BLaER1 (cell line): Measurements from ENCODE around the gene RPP21.

Source experiments
- H3K27ac ChIP-seq: shearing (Covaris generic); formaldehyde crosslinking; 2 replicates; pipeline ENCODE4 v1.8.1; 2022
- H3K27me3 ChIP-seq: shearing (Covaris generic); formaldehyde crosslinking; 2 replicates; pipeline ENCODE4 v1.8.1; 2022
- H3K36me3 ChIP-seq: shearing (Covaris generic); formaldehyde crosslinking; 2 replicates; pipeline ENCODE4 v1.8.1; 2022
- H3K4me1 ChIP-seq: shearing (Covaris generic); formaldehyde crosslinking; 2 replicates; pipeline ENCODE4 v1.8.1; 2022
- H3K4me2 ChIP-seq: shearing (Covaris generic); formaldehyde crosslinking; 2 replicates; pipeline ENCODE4 v1.8.1; 2022
- H3K4me3 ChIP-seq: shearing (Covaris generic); formaldehyde crosslinking; 2 replicates; pipeline ENCODE4 v1.8.1; 2022
- H3K9ac ChIP-seq: shearing (Covaris generic); formaldehyde crosslinking; 2 replicates; pipeline ENCODE4 v1.8.1; 2022
- H3K9me3 ChIP-seq: shearing (Covaris generic); formaldehyde crosslinking; 2 replicates; pipeline ENCODE4 v1.8.1; 2022
- H4K20me1 ChIP-seq: shearing (Covaris generic); formaldehyde crosslinking; 2 replicates; pipeline ENCODE4 v1.8.1; 2022
- Cebpa-rat ChIP-seq: shearing (Covaris generic); IDR thresholded peaks from 2 replicates; pipeline ENCODE4 v1.8.1; 2022

The RPP21 gene

GRCh38 chr6:30319146-30319835 lies 25.7 kb upstream of the RPP21 start:
- no peak overlapping the region for H3K9ac ChIP-seq
- no peak overlapping the region for H3K27ac ChIP-seq
- no peaks in the 10 kb centered on the region for H3K9me3 ChIP-seq
- peaks cover 31% of the 10 kb centered on the region for H3K4me1 ChIP-seq
- no peaks in the 10 kb centered on the region for H3K27me3 ChIP-seq
- H3K36me3 ChIP-seq = peaks cover 65% of the 10 kb centered on the region
- H3K4me2 ChIP-seq = no peak overlapping the region
- H3K4me3 ChIP-seq = no peak overlapping the region
- H4K20me1 ChIP-seq = peaks cover 100% of the 10 kb centered on the region
- no peak for TF ChIP-seq Cebpa-rat

GRCh38 chr6:30321692-30322388 lies 23.1 kb upstream of the RPP21 start:
- Histone ChIP-seq H3K27me3 (no peaks in the 10 kb centered on the region), H3K4me1 (peaks cover 43% of the 10 kb centered on the region), H3K4me3 (no peak overlapping the region), H3K9ac (no peak overlapping the region), H3K9me3 (no peaks in the 10 kb centered on the region), H4K20me1 (peaks cover 90% of the 10 kb centered on the region), H3K36me3 (peaks cover 40% of the 10 kb centered on the region), H3K4me2 (no peak overlapping the region), H3K27ac (no peak overlapping the region)
- no peak for TF ChIP-seq Cebpa-rat

GRCh38 chr6:30322527-30323501 lies 22.1 kb upstream of the RPP21 start:
- Histone ChIP-seq H3K4me1 (peaks cover 50% of the 10 kb centered on the region), H3K4me3 (no peak overlapping the region), H3K27me3 (no peaks in the 10 kb centered on the region), H3K9me3 (no peaks in the 10 kb centered on the region), H3K4me2 (0 out of 2 replicates have a peak overlapping the region, but pooled peaks have one; percentile 94), H3K9ac (no peak overlapping the region), H4K20me1 (peaks cover 80% of the 10 kb centered on the region), H3K27ac (no peak overlapping the region), H3K36me3 (peaks cover 34% of the 10 kb centered on the region)
- TF ChIP-seq Cebpa-rat = no peak

- Histone ChIP-seq H3K4me1 (peaks cover 53% of the 10 kb centered on the region), H3K27ac (no peak overlapping the region), H3K9me3 (no peaks in the 10 kb centered on the region), H4K20me1 (peaks cover 70% of the 10 kb centered on the region), H3K9ac (no peak overlapping the region), H3K27me3 (no peaks in the 10 kb centered on the region), H3K4me2 (peak overlapping the region; percentile 94; the same call in 1 of the 2 replicates), H3K36me3 (peaks cover 26% of the 10 kb centered on the region), H3K4me3 (no peak overlapping the region)
- no peak for TF ChIP-seq Cebpa-rat
These were observed 21.1 kb upstream of the RPP21 start for GRCh38 chr6:30323806-30324205.

- peaks cover 55% of the 10 kb centered on the region for H4K20me1 ChIP-seq
- TF ChIP-seq Cebpa-rat = no peak
- H3K36me3 ChIP-seq = peaks cover 26% of the 10 kb centered on the region
- no peaks in the 10 kb centered on the region for H3K27me3 ChIP-seq
- H3K27ac ChIP-seq = peak overlapping the region; percentile 92
- no peaks in the 10 kb centered on the region for H3K9me3 ChIP-seq
- H3K9ac ChIP-seq = peak overlapping the region; percentile 91
- H3K4me2 ChIP-seq = peak overlapping the region; percentile 94
- peak overlapping the region; percentile 90 for H3K4me3 ChIP-seq
- H3K4me1 ChIP-seq = peaks cover 50% of the 10 kb centered on the region
These were observed 19.6 kb upstream of the RPP21 start for GRCh38 chr6:30325150-30325872.

- H3K9ac ChIP-seq = peak overlapping the region; percentile 91
- H3K36me3 ChIP-seq = peaks cover 30% of the 10 kb centered on the region
- no peak for TF ChIP-seq Cebpa-rat
- peaks cover 44% of the 10 kb centered on the region for H3K4me1 ChIP-seq
- peak overlapping the region; percentile 92 for H3K27ac ChIP-seq
- H3K27me3 ChIP-seq = no peaks in the 10 kb centered on the region
- H3K4me3 ChIP-seq = peak overlapping the region; percentile 90
- peak overlapping the region; percentile 94 for H3K4me2 ChIP-seq
- H4K20me1 ChIP-seq = peaks cover 48% of the 10 kb centered on the region
- no peaks in the 10 kb centered on the region for H3K9me3 ChIP-seq
These were observed 19.0 kb upstream of the RPP21 start for GRCh38 chr6:30325873-30326525.

GRCh38 chr6:30326526-30327231 lies 18.3 kb upstream of the RPP21 start, which contains the start of gene TRIM39:
TRIM39 (plus strand) TSS chr6:30326927; CDS start chr6:30329318, 2,391 bp downstream.
- Histone ChIP-seq H3K4me1 (peaks cover 38% of the 10 kb centered on the region), H3K4me3 (peak within 1 kb of the TSS; percentile 90), H3K27ac (peak within 1 kb of the TSS; percentile 92), H3K27me3 (no peaks in the 10 kb centered on the region), H3K36me3 (peaks cover 36% of the 10 kb centered on the region), H3K9ac (peak within 1 kb of the TSS; percentile 91), H4K20me1 (peaks cover 41% of the 10 kb centered on the region), H3K4me2 (peak within 1 kb of the TSS; percentile 94), H3K9me3 (no peaks in the 10 kb centered on the region)
- TF ChIP-seq Cebpa-rat = no peak

- Histone ChIP-seq H3K36me3 (peaks cover 39% of the 10 kb centered on the region), H3K27me3 (no peaks in the 10 kb centered on the region), H3K4me1 (peaks cover 38% of the 10 kb centered on the region), H3K9me3 (no peaks in the 10 kb centered on the region), H4K20me1 (peaks cover 35% of the 10 kb centered on the region), H3K27ac (peak overlapping the region; percentile 92), H3K9ac (peak overlapping the region; percentile 91), H3K4me3 (peak overlapping the region; percentile 90), H3K4me2 (peak overlapping the region; percentile 94)
- no peak for TF ChIP-seq Cebpa-rat
These were observed 17.7 kb upstream of the RPP21 start for GRCh38 chr6:30327232-30327746.
